ENCODE data around the gene POLR3K. TPM values are rescaled to one million over a fixed set of nuclear protein-coding genes. Genes with fewer than 3 reads are reported as not detected.

POLR3K gene
- total RNA-seq, 1 experiment from 2014 or later = 53.6 TPM

- Mint-ChIP-seq H3K9me3 (no peaks in the 10 kb centered on the region), H3K36me3 (ENCODE audit: insufficient read depth in 1 of 3, low read depth in 3 of 3) (peaks cover 8 to 47% (median 35%) of the 10 kb centered on the region in 3 experiments), H3K27ac (no peak overlapping the region), H3K4me1 (peaks cover 7 to 8% of the 10 kb centered on the region in 2 experiments; a peak in 3 of 4 replicates), H3K27me3 (ENCODE audit: low read depth) (no peaks in the 10 kb centered on the region; the same call in 1 of the 2 replicates), H3K4me3 (no peak overlapping the region)
- Histone ChIP-seq H3K4ac (ENCODE audit: low read depth, low read length) (no peak overlapping the region), H3K14ac (ENCODE audit: insufficient read depth, low read length) (no peak overlapping the region), H3K27me3 (ENCODE audit: insufficient read depth, low read length) (no peaks in the 10 kb centered on the region), H3K27ac (ENCODE audit: insufficient read length, low read depth, low read length) (no peak overlapping the region), H4K8ac (replicated peaks; ENCODE audit: insufficient read length, low read depth, low read length) (no peak overlapping the region), H3K9me3 (ENCODE audit: control insufficient read depth, low read depth, low read length) (no peaks in the 10 kb centered on the region), H4K20me1 (ENCODE audit: control insufficient read depth, insufficient read depth, insufficient read length) (peaks cover 2% of the 10 kb centered on the region), H3K79me2 (ENCODE audit: insufficient read depth, low read length) (no peaks in the 10 kb centered on the region), H2BK20ac (ENCODE audit: low read depth, low read length, poor library complexity, severe bottlenecking) (no peak overlapping the region), H2BK12ac (ENCODE audit: insufficient read length, low read depth, low read length) (no peak overlapping the region), H2AFZ (ENCODE audit: low read length) (no peak overlapping the region), H3K9ac (ENCODE audit: extremely low read depth, insufficient read length, low read length) (no peak overlapping the region), H2BK15ac (ENCODE audit: low read depth, low read length) (no peak overlapping the region), H3K4me2 (ENCODE audit: insufficient read depth, insufficient read length, low read length) (no peak overlapping the region), H2BK120ac (ENCODE audit: low read depth, low read length, poor library complexity, severe bottlenecking) (no peak overlapping the region), H3K23me2 (ENCODE audit: insufficient read length, low read depth, low read length, poor library complexity, severe bottlenecking) (no peaks in the 10 kb centered on the region), H3K18ac (ENCODE audit: insufficient read length, low read depth, low read length) (no peak overlapping the region), H3K4me1 (ENCODE audit: insufficient read depth, low read length) (no peaks in the 10 kb centered on the region), H3K79me1 (ENCODE audit: insufficient read depth, low read depth, low read length, poor library complexity, severe bottlenecking) (no peaks in the 10 kb centered on the region), H2AK5ac (ENCODE audit: insufficient read length, low read length) (no peak overlapping the region), H4K5ac (ENCODE audit: insufficient read length, low read depth, low read length) (no peak overlapping the region), H4K91ac (ENCODE audit: insufficient read length, low read depth, low read length) (no peak overlapping the region), H2BK5ac (ENCODE audit: insufficient read length, low read length) (no peak overlapping the region), H3T11ph (ENCODE audit: low read length) (no peak overlapping the region), H3K56ac (ENCODE audit: insufficient read length, low read depth, low read length) (no peak overlapping the region), H3K23ac (ENCODE audit: insufficient read length, low read depth, low read length) (no peak overlapping the region)
- WGBS (ENCODE audit: extremely low coverage, insufficient read length, low lambda C conversion rate) = no CpG with 5 or more reads among the region's 23 CpGs
- DNase-seq = no peak
- no peak for TF ChIP-seq CTCF (conservative IDR thresholded peaks at IDR 0.05)
These were observed 33.1 kb upstream of the POLR3K start for GRCh38 chr16:86483-86952.

Measured in H9 (cell line).